IgD-negative memory B cell (primary cell): Measurements from ENCODE around the gene C2CD4C. TPM values are rescaled to one million over a fixed set of nuclear protein-coding genes. Genes with fewer than 3 reads are reported as not detected.
A peak's percentile ranks its signal among the peaks of the same experiment; 100 is the strongest.
"Not testable (repeated sequence)": the region's sequence is repeated elsewhere in the genome, so short reads cannot be mapped to it uniquely, and the experiment has no call there.

Experiments used
- H3K27ac Mint-ChIP-seq, 3 donors: one replicate each; pipeline ENCODE4 v1.8.0; 2020 to 2022; ENCODE audit warnings: mild to moderate bottlenecking in 3 of 3, mixed read lengths in 3 of 3, moderate library complexity in 1 of 3
- H3K27me3 Mint-ChIP-seq: one replicate; pipeline ENCODE4 v1.8.0; 2021; ENCODE audit warnings: mixed read lengths
- H3K36me3 Mint-ChIP-seq: one replicate; pipeline ENCODE4 v1.8.0; 2020; ENCODE audit warnings: mild to moderate bottlenecking, mixed read lengths
- H3K4me1 Mint-ChIP-seq, 3 donors: one replicate each; pipeline ENCODE4 v1.8.0; 2020 to 2022; ENCODE audit warnings: mixed read lengths in 3 of 3, mild to moderate bottlenecking in 1 of 3
- H3K4me3 Mint-ChIP-seq, 4 donors: one replicate each; pipeline ENCODE4 v1.8.0; 2020 to 2022; ENCODE audit warnings: mild to moderate bottlenecking in 4 of 4, mixed read lengths in 4 of 4, moderate library complexity in 3 of 4
- H3K9me3 Mint-ChIP-seq, 3 donors: one replicate each; pipeline ENCODE4 v1.8.0; 2020 to 2021; ENCODE audit warnings: mixed read lengths in 3 of 3, mild to moderate bottlenecking in 1 of 3
- polyA plus RNA-seq: library from polyadenylated mRNA; unstranded; fragments of 300-500 nt; fragmentation: Illumina TruSeq; gene quantifications from one replicate; pipeline ENCODE4 v1.2.3, GENCODE V29; 2021

Gene C2CD4C
- polyA plus RNA-seq, 1 donor from 2014 or later, result not detected

DNA sequence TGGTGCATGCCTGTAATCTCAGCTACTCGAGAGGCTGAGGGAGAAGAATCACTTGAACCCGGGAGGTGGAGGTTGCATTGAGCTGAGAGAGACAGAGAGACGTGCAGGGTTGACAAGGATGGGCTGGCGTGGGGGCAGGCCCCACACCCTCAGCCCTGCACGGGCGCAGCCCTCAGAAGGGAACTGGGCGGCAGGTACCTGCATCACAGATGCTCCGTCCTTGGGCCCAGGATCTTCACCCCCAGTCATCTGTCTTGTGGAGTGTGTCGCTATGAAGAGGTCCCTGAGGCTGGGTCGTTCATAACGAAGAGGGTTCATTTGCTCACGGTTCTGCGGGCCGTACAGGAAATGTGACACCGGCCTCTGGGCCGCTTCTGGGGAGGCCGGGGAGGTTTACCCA, 20.3 kb downstream of the C2CD4C start:
- no peaks in the 10 kb centered on the region for H3K36me3 Mint-ChIP-seq
- H3K4me1 Mint-ChIP-seq, result peaks cover 0 to 4% (median 0%) of the 10 kb centered on the region in 3 donors
- peaks cover 0 to 6% (median 0%) of the 10 kb centered on the region in 3 donors for H3K9me3 Mint-ChIP-seq
- H3K27me3 Mint-ChIP-seq, result peaks cover 13% of the 10 kb centered on the region
- no peak overlapping the region for H3K27ac Mint-ChIP-seq
- peak overlapping the region in 1 of 4 donors; percentile 39 for H3K4me3 Mint-ChIP-seq

DNA sequence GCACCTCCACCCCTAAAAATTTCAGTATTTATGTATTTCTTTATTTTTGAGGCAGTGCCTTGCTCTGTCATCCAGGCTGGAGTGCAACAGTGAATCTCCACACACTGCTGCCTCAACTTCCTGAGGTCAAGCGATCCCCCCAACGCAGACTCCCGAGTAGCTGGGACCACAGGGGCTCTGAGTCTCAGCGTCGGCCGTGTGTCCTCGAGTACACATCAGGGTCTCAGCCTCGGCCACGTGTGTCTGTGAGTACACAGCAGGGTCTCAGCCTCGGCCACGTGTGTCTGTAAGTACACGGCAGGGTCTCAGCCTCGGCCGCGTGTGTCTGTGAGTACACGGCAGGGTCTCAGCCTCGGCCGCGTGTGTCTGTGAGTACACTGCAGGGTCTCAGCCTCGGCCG, 21.2 kb downstream of the C2CD4C start:
- Mint-ChIP-seq H3K27me3 (peaks cover 15% of the 10 kb centered on the region), H3K27ac (peak overlapping the region in 1 of 3 donors; percentile 27), H3K9me3 (peaks cover 0 to 2% (median 2%) of the 10 kb centered on the region in 3 donors), H3K36me3 (no peaks in the 10 kb centered on the region), H3K4me3 (no peak overlapping the region), H3K4me1 (peaks cover 1 to 8% (median 2%) of the 10 kb centered on the region in 3 donors)

DNA sequence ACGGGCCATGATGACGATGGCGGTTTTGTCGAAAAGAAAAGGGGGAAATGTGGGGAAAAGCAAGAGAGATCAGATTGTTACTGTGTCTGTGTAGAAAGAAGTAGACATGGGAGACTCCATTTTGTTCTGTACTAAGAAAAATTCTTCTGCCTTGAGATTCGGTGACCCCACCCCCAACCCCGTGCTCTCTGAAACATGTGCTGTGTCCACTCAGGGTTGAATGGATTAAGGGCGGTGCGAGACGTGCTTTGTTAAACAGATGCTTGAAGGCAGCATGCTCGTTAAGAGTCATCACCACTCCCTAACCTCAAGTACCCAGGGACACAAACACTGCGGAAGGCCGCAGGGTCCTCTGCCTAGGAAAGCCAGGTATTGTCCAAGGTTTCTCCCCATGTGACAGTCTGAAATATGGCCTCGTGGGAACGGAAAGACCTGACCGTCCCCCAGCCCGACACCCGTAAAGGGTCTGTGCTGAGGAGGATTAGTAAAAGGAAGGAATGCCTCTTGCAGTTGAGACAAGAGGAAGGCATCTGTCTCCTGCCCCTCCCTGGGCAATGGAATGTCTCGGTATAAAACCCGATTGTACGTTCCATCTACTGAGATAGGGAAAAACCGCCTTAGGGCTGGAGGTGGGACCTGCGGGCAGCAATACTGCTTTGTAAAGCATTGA, 22.2 kb downstream of the C2CD4C start:
- not testable (repeated sequence) for H3K4me3 Mint-ChIP-seq, H3K36me3 Mint-ChIP-seq, H3K9me3 Mint-ChIP-seq, H3K27ac Mint-ChIP-seq
- H3K27me3 Mint-ChIP-seq, result peaks cover 17% of the 10 kb centered on the region
- peaks cover 5 to 13% (median 5%) of the 10 kb centered on the region in 3 donors for H3K4me1 Mint-ChIP-seq

DNA sequence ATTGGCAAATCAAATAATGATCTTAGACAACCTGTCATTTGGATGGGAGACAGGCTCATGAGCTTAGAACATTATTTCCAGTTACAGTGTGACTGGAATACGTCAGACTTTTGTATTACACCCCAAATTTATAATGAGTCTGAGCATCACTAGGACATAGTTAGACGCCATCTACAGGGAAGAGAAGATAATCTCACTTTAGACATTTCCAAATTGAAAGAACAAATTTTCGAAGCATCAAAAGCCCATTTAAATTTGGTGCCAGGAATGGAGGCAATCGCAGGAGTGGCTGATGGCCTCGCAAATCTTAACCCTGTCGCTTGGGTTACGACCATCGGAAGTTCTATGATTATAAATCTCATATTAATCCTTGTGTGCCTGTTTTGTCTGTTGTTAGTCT, 22.8 kb downstream of the C2CD4C start:
- H3K9me3 Mint-ChIP-seq, H3K4me3 Mint-ChIP-seq, H3K36me3 Mint-ChIP-seq, H3K27ac Mint-ChIP-seq: not testable (repeated sequence)
- Mint-ChIP-seq H3K4me1 (peaks cover 5 to 13% (median 5%) of the 10 kb centered on the region in 3 donors), H3K27me3 (peaks cover 17% of the 10 kb centered on the region)

DNA sequence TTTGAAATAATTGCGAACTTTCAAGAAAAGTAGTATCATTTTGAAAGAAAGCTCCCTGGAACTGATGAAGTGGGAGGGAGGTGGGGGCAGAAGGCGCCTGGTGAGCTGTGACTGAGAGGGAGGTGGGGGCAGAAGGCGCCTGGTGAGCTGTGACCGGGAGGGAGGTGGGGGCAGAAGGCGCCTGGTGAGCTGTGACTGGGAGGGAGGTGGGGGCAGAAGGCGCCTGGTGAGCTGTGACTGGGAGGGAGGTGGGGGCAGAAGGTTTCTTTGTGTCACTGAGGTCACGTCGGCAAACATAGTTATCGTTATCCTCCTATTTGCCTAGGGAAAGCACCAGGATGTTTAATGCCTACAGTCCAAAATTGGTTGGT, 24.2 kb downstream of the C2CD4C start:
- H3K4me1 Mint-ChIP-seq, result peaks cover 5 to 13% (median 5%) of the 10 kb centered on the region in 3 donors
- H3K4me3 Mint-ChIP-seq, result no peak overlapping the region
- peaks cover 0 to 6% (median 4%) of the 10 kb centered on the region in 3 donors for H3K9me3 Mint-ChIP-seq
- H3K36me3 Mint-ChIP-seq, result peaks cover 2% of the 10 kb centered on the region
- H3K27ac Mint-ChIP-seq, result no peak overlapping the region
- H3K27me3 Mint-ChIP-seq, result peaks cover 17% of the 10 kb centered on the region

DNA sequence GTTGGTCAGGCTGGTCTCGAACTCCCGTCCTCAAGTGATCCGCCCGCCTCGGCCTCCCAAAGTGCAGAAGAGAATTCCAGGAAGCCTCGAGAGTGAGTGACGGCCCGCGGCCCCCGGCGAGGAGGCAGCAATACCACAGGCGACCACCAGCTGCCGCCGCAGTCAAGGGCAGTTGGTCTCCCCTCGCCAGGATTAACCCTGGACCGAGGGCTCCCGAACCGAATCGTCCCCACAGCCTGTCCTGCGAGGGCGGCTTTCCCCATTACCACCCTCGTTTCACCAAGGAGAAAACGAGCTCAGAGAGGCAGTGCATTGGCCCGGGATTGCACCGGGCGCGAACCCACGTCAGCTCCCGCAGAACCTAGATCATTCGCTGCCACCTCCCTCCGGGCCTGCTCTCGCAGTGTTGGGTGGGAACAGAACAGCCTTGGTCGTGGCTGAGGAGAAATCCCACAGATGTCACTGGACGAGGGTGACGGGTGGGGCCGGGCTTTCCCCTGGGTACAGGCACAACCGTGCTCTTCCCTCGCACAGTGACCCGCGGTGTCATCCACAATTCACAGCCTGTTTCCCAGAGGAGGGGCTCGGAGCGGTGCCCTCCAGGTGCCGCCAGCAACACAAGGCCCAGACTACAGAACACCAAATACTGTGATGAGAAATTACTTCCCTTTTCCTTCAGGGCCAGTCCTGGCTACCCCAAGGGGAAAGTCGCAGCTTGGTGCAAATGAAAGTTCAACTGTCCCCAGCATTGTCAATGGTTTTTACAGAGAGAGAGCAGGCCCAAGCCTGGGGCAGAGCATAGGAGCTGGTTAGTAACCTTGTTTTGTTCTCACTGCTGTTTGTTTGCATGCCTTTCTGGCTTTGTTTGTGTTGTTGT, 24.8 kb downstream of the C2CD4C start:
- peaks cover 2% of the 10 kb centered on the region for H3K36me3 Mint-ChIP-seq

DNA sequence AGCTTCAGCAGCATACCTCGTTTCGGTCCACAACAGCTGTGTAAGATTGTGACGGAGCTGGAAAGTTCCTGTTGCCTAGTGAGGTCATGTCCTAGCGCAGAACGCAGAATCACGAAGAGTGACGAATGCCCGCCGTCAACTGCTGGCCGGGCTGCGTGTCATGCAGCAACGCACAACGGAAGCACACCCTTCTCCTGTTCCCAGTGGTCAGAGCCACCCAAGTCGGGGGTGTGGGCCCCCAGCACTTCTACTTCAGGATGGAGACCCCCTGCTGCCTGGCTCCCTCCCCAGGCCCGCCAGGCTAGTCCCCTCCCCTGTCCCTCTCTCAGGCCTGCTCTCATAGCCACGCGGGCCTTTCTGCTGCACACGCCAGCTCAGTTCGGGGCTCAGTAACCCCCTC, 25.9 kb downstream of the C2CD4C start:
- Mint-ChIP-seq H3K27me3 (peaks cover 15% of the 10 kb centered on the region), H3K27ac (peak overlapping the region in 2 of 3 donors; percentile 45 to 75), H3K4me3 (peak overlapping the region in 1 of 4 donors; percentile 55), H3K4me1 (peaks cover 5 to 13% (median 5%) of the 10 kb centered on the region in 3 donors), H3K9me3 (peaks cover 0 to 6% (median 4%) of the 10 kb centered on the region in 3 donors), H3K36me3 (peaks cover 2% of the 10 kb centered on the region)

More for the DNA sequence above, 24.8 kb downstream of the C2CD4C start:
- H3K9me3 Mint-ChIP-seq, result peaks cover 0 to 6% (median 4%) of the 10 kb centered on the region in 3 donors
- H3K27me3 Mint-ChIP-seq, result peaks cover 17% of the 10 kb centered on the region
- H3K27ac Mint-ChIP-seq, result no peak overlapping the region
- H3K4me1 Mint-ChIP-seq, result peaks cover 5 to 13% (median 5%) of the 10 kb centered on the region in 3 donors
- peak overlapping the region in 1 of 4 donors; percentile 83 for H3K4me3 Mint-ChIP-seq

DNA sequence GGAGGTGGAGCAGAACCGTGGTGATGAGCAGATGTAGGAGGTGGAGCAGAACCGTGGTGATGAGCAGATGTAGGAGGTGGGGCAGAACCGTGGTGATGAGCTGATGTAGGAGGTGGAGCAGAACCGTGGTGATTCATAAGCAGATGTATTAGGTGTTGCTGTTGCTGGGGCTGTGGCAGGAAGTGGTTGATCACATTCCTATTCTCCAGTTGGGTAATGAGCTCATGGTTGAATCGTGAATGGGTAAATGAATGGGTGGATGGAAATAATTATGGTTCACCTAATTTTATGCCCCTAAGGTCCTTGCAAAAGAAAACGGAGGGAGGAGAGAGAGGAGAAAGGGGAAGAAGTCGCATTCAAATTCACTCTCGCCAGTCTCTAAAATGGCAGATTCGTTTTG, 26.4 kb downstream of the C2CD4C start:
- Mint-ChIP-seq H3K27me3 (peaks cover 15% of the 10 kb centered on the region), H3K4me1 (peaks cover 5 to 13% (median 5%) of the 10 kb centered on the region in 3 donors), H3K27ac (peak overlapping the region; percentile 45 to 91 (median 75)), H3K4me3 (peak overlapping the region; percentile 41 to 87 (median 64))
- not testable (repeated sequence) for H3K36me3 Mint-ChIP-seq, H3K9me3 Mint-ChIP-seq

DNA sequence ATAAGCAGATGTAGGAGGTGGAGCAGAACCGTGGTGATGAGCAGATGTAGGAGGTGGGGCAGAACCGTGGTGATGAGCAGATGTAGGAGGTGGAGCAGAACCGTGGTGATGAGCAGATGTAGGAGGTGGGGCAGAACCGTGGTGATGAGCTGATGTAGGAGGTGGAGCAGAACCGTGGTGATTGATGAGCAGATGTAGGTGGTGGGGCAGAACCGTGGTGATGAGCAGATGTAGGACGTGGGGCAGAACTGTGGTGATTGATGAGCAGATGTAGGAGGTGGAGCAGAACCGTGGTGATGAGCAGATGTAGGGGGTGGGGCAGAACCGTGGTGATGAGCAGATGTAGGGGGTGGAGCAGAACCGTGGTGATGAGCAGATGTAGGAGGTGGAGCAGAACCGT, 27.0 kb downstream of the C2CD4C start:
- peaks cover 15% of the 10 kb centered on the region for H3K27me3 Mint-ChIP-seq
- peaks cover 5 to 13% (median 5%) of the 10 kb centered on the region in 3 donors for H3K4me1 Mint-ChIP-seq
- H3K4me3 Mint-ChIP-seq, H3K27ac Mint-ChIP-seq, H3K36me3 Mint-ChIP-seq, H3K9me3 Mint-ChIP-seq: not testable (repeated sequence)

DNA sequence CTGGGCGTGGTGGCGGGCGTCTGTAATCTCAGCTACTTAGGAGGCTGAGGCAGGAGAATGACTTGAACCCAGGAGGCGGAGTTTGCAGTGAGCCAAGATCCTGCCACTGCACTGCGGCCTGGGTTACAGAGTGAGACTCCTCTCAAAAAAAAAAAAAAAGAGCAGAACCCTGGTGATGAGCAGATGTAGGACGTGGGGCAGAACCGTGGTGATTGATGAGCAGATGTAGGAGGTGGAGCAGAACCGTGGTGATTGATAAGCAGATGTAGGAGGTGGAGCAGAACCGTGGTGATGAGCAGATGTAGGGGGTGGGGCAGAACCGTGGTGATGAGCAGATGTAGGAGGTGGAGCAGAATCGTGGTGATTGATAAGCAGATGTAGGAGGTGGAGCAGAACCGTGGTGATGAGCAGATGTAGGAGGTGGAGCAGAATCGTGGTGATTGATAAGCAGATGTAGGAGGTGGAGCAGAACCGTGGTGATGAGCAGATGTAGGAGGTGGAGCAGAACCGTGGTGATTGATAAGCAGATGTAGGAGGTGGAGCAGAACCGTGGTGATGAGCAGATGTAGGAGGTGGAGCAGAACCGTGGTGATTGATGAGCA, 28.2 kb downstream of the C2CD4C start:
- Mint-ChIP-seq H3K27ac (peak overlapping the region in 1 of 3 donors; percentile 47), H3K27me3 (peaks cover 12% of the 10 kb centered on the region), H3K4me1 (peaks cover 5 to 13% (median 5%) of the 10 kb centered on the region in 3 donors), H3K4me3 (peak overlapping the region in 1 of 4 donors; percentile 58)
- not testable (repeated sequence) for H3K36me3 Mint-ChIP-seq, H3K9me3 Mint-ChIP-seq

DNA sequence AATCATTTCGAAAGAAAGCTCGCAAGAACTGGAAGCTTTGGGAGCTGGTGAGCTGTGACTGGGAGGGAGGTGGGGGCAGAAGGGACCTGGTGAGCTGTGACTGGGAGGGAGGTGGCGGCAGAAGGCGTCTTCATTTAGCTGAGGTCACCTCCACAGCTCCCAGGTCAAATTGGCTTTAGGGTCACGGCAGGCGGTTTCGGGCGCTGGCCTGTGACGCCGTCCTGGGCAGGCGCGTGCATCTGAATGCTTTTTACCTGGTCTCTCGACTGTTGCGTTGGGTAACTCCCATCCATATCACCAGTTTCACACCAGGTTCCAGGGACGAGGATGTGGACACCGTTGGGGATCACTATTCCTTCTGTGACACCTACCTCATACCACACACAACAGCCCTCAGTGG, 29.2 kb downstream of the C2CD4C start:
- Mint-ChIP-seq H3K4me3 (no peak overlapping the region), H3K27ac (no peak overlapping the region), H3K9me3 (peaks cover 0 to 6% (median 4%) of the 10 kb centered on the region in 3 donors), H3K36me3 (peaks cover 2% of the 10 kb centered on the region), H3K27me3 (peaks cover 13% of the 10 kb centered on the region), H3K4me1 (peaks cover 5 to 13% (median 5%) of the 10 kb centered on the region in 3 donors)

DNA sequence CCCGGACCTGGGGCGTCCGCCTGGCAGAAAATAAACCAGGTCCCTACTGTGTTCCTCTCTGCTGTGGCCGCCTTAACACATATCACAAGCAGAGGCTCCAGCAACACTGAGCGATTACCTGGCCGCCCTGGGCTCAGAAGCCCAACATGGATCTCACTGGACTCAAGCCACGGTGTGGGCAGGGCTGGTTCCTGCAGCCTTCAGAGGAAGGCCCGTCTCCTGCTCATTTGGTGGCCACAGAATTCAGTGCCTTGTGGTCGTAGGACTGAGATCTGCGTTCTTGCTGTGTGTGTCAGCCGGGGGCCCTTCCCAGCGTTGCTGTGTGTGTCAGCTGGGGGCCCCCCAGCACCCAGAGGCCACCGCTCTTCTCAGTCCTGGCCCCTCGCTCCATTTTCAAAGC, 30.2 kb downstream of the C2CD4C start:
- peaks cover 2% of the 10 kb centered on the region for H3K36me3 Mint-ChIP-seq
- peaks cover 5 to 9% (median 5%) of the 10 kb centered on the region in 3 donors for H3K4me1 Mint-ChIP-seq
- no peak overlapping the region for H3K4me3 Mint-ChIP-seq
- H3K27me3 Mint-ChIP-seq, result peaks cover 12% of the 10 kb centered on the region
- no peak overlapping the region for H3K27ac Mint-ChIP-seq
- peaks cover 0 to 4% (median 4%) of the 10 kb centered on the region in 3 donors for H3K9me3 Mint-ChIP-seq

DNA sequence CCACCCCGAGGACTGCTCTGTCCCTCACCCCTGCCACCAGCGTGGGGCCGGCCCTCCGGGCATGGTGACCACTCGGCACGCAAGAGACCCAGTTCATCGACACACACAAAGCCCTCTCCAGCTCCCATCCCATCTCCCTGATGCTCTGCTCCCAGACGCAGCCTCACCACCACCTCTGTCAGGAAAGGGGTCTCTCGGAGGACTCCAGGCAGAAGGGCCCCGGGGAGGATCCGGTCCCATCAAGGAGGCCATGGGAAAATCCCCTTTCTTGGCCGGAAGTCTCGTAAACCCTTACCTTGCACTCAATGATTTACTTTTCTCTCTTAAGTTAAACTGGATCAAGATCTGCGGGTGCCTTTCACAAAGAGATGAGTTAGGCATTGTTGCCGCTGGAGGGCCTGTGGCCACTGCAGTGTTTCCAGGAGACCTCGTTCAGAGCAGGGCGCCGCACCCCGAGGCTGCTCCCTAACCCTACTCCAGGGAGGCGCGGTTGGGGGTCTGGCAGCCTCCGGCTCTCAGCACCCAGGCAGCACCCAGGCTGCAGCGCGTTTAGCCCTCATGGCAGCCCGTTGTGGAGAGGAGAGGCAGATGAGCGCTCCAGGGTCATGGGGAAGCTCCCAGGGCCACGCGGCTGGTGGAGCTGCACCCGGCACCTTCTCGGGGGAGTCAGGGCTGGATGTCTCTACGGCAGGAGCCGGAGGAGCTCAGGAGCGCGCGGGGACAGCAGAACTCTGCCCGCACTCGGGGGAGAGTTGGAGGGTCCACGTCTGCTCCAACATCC, 31.0 kb downstream of the C2CD4C start:
- Mint-ChIP-seq H3K27me3 (peaks cover 11% of the 10 kb centered on the region), H3K4me1 (peaks cover 2 to 7% (median 5%) of the 10 kb centered on the region in 3 donors), H3K27ac (no peak overlapping the region)

DNA sequence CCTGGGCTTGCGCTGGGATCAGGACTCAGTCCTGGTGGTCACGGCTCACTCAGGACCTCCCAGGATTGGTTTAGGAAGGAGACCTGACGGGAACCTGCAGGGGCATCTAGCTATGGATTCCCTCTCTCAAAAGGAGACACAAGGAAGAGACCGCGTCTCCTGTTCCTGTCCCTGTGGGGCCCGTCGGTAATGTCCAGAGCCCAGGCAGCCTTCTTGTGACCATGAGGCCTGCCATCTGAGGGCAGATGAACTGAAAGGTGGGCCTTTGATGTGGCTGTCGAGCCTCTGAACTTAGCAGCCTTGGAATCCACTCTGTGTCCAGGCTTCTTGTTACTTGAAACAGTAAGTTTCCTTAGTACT, 32.9 kb downstream of the C2CD4C start:
- Mint-ChIP-seq H3K36me3 (no peaks in the 10 kb centered on the region), H3K9me3 (peaks cover 0 to 2% (median 0%) of the 10 kb centered on the region in 3 donors), H3K4me1 (no peaks in the 10 kb centered on the region), H3K27ac (no peak overlapping the region), H3K27me3 (peaks cover 9% of the 10 kb centered on the region), H3K4me3 (no peak overlapping the region)

More for the DNA sequence above, 31.0 kb downstream of the C2CD4C start:
- H3K4me3 Mint-ChIP-seq, result peak overlapping the region in 1 of 4 donors; percentile 60
- H3K36me3 Mint-ChIP-seq, result peaks cover 2% of the 10 kb centered on the region
- H3K9me3 Mint-ChIP-seq, result peaks cover 0 to 4% (median 1%) of the 10 kb centered on the region in 3 donors
